ENCODE results near the gene KRTAP13-4. TPM values are rescaled to one million over a fixed set of nuclear protein-coding genes. Genes with fewer than 3 reads are reported as not detected.

KRTAP13-4 gene, protein sequence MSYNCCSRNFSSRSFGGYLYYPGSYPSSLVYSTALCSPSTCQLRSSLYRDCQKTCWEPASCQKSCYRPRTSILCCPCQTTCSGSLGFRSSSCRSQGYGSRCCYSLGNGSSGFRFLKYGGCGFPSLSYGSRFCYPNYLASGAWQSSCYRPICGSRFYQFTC
- not detected for polyA plus RNA-seq (2013)

DNA sequence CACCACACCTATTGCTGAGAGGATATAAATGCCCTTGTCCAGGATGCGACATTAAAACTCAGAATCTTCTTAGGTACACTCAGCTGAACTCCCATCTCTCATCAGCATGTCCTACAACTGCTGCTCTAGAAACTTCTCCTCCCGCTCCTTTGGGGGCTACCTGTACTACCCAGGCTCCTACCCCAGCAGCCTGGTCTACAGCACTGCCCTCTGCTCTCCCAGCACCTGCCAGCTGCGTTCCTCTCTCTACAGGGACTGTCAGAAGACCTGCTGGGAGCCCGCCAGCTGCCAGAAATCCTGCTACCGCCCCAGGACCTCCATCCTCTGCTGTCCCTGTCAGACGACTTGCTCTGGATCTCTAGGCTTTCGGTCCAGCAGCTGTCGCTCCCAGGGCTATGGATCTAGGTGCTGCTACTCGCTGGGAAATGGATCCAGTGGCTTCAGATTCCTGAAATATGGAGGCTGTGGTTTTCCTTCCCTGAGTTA is at the start of gene KRTAP13-4:
TSS of gene KRTAP13-4 (plus strand) at position 51 of the 486 bp plus-strand sequence. CDS start at position 107, 56 bp downstream.
- Histone ChIP-seq H3K4me3 (ENCODE audit: control insufficient read depth in 1 of 7, extremely low read depth in 1 of 7, insufficient read depth in 4 of 7, low read depth in 2 of 7, low read length in 6 of 7) (no peak within 1 kb of the TSS), H3K27me3 (replicated peaks in 2 of 5; ENCODE audit: control insufficient read depth in 4 of 5, insufficient read depth in 5 of 5, low read length in 4 of 5) (peaks cover 0 to 2% (median 0%) of the 10 kb centered on the region in 5 experiments), H3K4me1 (ENCODE audit: control extremely low read depth in 1 of 4, control insufficient read depth in 4 of 4, insufficient read depth in 4 of 4, low read length in 3 of 4) (no peaks in the 10 kb centered on the region), H3K9me3 (ENCODE audit: control extremely low read depth in 1 of 5, control insufficient read depth in 4 of 5, insufficient read depth in 2 of 5, low read depth in 1 of 5, low read length in 4 of 5) (no peaks in the 10 kb centered on the region), H3K27ac (ENCODE audit: insufficient read depth in 1 of 2, low read depth in 1 of 2, low read length in 2 of 2, poor library complexity in 1 of 2, severe bottlenecking in 2 of 2) (no peak within 1 kb of the TSS), H3K36me3 (ENCODE audit: control insufficient read depth in 4 of 4, insufficient read depth in 4 of 4, low read length in 3 of 4) (no peaks in the 10 kb centered on the region)
- POLR2A ChIA-PET: no interaction called here
- WGBS (ENCODE audit: insufficient coverage): 85% methylated on average over 8 of the region's 9 CpGs
- no peak for DNase-seq
- CTCF ChIA-PET: no interaction called here

DNA sequence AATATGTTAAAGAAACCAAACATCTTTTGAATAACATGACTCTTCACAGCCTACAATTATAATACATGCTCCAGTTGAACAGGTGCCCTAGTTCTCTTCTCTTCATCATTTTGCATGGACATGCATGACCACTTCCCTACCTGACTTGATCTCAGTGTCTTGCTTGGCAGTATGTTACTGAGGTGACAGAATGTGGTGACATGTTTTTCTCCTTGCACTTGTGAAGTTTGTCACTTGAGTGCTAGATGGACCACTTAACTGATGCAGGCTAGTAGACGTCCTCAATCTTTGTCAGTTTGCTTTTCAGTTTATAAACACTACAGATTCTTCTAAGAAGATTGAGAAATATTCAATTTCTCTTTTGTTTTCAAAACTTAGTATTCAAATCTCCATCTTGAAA is 47.8 kb upstream of the KRTAP13-4 start:
- Histone ChIP-seq H3K4me3 (ENCODE audit: control insufficient read depth in 1 of 7, extremely low read depth in 1 of 7, insufficient read depth in 4 of 7, low read depth in 2 of 7, low read length in 6 of 7) (no peak overlapping the region), H3K36me3 (ENCODE audit: control insufficient read depth in 4 of 4, insufficient read depth in 4 of 4, low read length in 3 of 4) (no peaks in the 10 kb centered on the region), H3K27ac (ENCODE audit: insufficient read depth in 1 of 2, low read depth in 1 of 2, low read length in 2 of 2, poor library complexity in 1 of 2, severe bottlenecking in 2 of 2) (no peak overlapping the region), H3K9me3 (ENCODE audit: control extremely low read depth in 1 of 5, control insufficient read depth in 4 of 5, insufficient read depth in 2 of 5, low read depth in 1 of 5, low read length in 4 of 5) (no peaks in the 10 kb centered on the region), H3K27me3 (replicated peaks in 2 of 5; ENCODE audit: control insufficient read depth in 4 of 5, insufficient read depth in 5 of 5, low read length in 4 of 5) (no peaks in the 10 kb centered on the region), H3K4me1 (ENCODE audit: control extremely low read depth in 1 of 4, control insufficient read depth in 4 of 4, insufficient read depth in 4 of 4, low read length in 3 of 4) (no peaks in the 10 kb centered on the region)
- WGBS (ENCODE audit: insufficient coverage): no CpG with 5 or more reads among the region's 1 CpG
- DNase-seq: no peak
- CTCF ChIA-PET: no interaction called here
- POLR2A ChIA-PET: no interaction called here

DNA sequence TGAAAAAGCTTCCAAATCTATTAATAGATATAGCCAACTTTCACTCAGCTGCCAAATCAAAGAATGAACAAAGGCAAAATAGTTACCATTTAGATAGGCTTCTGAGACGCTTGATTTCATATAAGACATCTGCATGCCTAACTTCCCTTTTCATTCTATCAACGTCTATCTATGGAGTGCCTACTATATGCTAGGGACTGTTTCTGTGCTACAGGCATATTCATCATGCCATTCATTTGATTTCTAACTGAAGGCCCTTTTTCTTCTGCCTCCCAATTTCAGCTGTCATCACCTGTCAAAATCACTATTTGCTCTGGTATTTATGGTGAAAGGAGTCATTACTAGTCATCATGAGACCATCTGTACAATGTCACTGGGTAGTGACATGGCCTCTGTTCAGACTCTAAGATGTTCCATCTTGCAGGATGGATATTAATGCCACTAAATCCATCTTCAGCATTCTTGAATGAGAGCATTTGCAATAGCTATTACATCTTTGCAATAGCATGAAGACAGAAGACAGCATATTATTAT is 38.5 kb upstream of the KRTAP13-4 start:
- Histone ChIP-seq H3K27ac (ENCODE audit: insufficient read depth in 1 of 2, low read depth in 1 of 2, low read length in 2 of 2, poor library complexity in 1 of 2, severe bottlenecking in 2 of 2) (no peak overlapping the region), H3K4me1 (ENCODE audit: control extremely low read depth in 1 of 4, control insufficient read depth in 4 of 4, insufficient read depth in 4 of 4, low read length in 3 of 4) (no peaks in the 10 kb centered on the region), H3K9me3 (ENCODE audit: control extremely low read depth in 1 of 5, control insufficient read depth in 4 of 5, insufficient read depth in 2 of 5, low read depth in 1 of 5, low read length in 4 of 5) (peaks cover 0 to 2% (median 0%) of the 10 kb centered on the region in 5 experiments), H3K27me3 (replicated peaks in 2 of 5; ENCODE audit: control insufficient read depth in 4 of 5, insufficient read depth in 5 of 5, low read length in 4 of 5) (peaks cover 0 to 2% (median 0%) of the 10 kb centered on the region in 5 experiments), H3K4me3 (ENCODE audit: control insufficient read depth in 1 of 7, extremely low read depth in 1 of 7, insufficient read depth in 4 of 7, low read depth in 2 of 7, low read length in 6 of 7) (no peak overlapping the region), H3K36me3 (ENCODE audit: control insufficient read depth in 4 of 4, insufficient read depth in 4 of 4, low read length in 3 of 4) (no peaks in the 10 kb centered on the region)
- ChIA-PET CTCF (no interaction called here), POLR2A (no interaction called here)
- DNase-seq: no peak
- no CpG with 5 or more reads among the region's 2 CpGs for WGBS (ENCODE audit: insufficient coverage)

DNA sequence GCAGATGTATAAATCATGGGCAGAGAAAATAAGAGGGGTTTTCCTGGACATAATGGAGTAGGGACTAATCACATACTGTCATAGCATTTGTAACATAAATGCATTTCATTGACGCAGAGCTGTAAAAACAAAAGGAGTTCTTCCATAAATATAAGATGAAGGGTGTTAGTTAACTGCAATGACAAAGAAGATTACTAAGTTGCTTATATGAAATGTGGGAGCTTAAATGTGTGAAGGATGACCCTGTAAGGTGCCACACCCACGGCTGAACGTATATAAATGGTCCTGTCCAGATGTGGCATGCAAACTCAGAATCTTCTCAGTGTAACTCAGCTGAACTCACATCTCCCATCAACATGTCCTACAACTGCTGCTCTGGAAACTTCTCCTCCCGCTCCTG is 34.3 kb upstream of the KRTAP13-4 start, which contains the start of gene KRTAP13-1:
TSS of gene KRTAP13-1 (plus strand) at position 301 of the 400 bp plus-strand sequence. CDS start at position 357, 56 bp downstream.
- Histone ChIP-seq H3K4me1 (ENCODE audit: control extremely low read depth in 1 of 4, control insufficient read depth in 4 of 4, insufficient read depth in 4 of 4, low read length in 3 of 4) (no peaks in the 10 kb centered on the region), H3K4me3 (ENCODE audit: control insufficient read depth in 1 of 7, extremely low read depth in 1 of 7, insufficient read depth in 4 of 7, low read depth in 2 of 7, low read length in 6 of 7) (no peak within 1 kb of the TSS), H3K27me3 (replicated peaks in 2 of 5; ENCODE audit: control insufficient read depth in 4 of 5, insufficient read depth in 5 of 5, low read length in 4 of 5) (peaks cover 0 to 2% (median 0%) of the 10 kb centered on the region in 5 experiments), H3K9me3 (ENCODE audit: control extremely low read depth in 1 of 5, control insufficient read depth in 4 of 5, insufficient read depth in 2 of 5, low read depth in 1 of 5, low read length in 4 of 5) (no peaks in the 10 kb centered on the region), H3K27ac (ENCODE audit: insufficient read depth in 1 of 2, low read depth in 1 of 2, low read length in 2 of 2, poor library complexity in 1 of 2, severe bottlenecking in 2 of 2) (no peak within 1 kb of the TSS), H3K36me3 (ENCODE audit: control insufficient read depth in 4 of 4, insufficient read depth in 4 of 4, low read length in 3 of 4) (no peaks in the 10 kb centered on the region)
- ChIA-PET CTCF (no interaction called here), POLR2A (no interaction called here)
- WGBS (ENCODE audit: insufficient coverage): 82% methylated on average over 3 of the region's 4 CpGs
- no peak for DNase-seq

DNA sequence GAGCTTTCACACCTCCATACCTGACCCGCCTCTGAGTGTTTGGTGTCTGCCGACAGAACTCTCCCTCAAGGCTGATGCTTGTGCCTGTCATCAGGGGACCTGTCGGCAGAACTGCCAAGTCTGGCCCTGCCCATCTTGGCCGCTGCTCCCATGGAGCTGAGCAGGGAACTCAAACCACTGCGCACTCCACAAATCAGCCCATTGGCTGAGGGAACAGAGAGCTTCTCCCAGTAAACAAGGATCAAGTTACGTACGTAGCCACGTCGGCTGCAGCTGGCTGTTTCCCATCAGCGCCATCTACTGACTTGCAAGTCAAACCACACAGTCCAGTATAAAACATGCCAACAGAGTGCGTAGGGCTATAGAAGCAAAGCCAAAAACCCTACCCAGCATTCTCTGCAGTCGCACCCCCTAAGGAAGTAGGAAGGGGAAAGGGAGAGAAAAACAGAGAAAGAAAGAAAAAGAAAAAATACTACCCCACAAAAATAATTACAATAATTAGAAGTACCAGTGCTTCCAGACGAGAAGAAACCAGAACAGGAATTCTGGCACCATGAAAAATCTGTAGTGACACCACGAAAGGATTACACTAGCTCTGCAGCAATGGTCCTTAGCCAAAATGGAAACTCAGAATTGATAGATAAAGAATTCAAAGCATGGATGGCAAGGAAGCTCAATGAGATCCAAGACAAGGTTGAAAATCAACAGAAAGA is 21.1 kb upstream of the KRTAP13-4 start:
- Histone ChIP-seq H3K9me3 (ENCODE audit: control extremely low read depth in 1 of 5, control insufficient read depth in 4 of 5, insufficient read depth in 2 of 5, low read depth in 1 of 5, low read length in 4 of 5) (no peaks in the 10 kb centered on the region), H3K4me3 (ENCODE audit: control insufficient read depth in 1 of 7, extremely low read depth in 1 of 7, insufficient read depth in 4 of 7, low read depth in 2 of 7, low read length in 6 of 7) (peak overlapping the region in 2 of 7 experiments; percentile 28 to 29), H3K4me1 (ENCODE audit: control extremely low read depth in 1 of 4, control insufficient read depth in 4 of 4, insufficient read depth in 4 of 4, low read length in 3 of 4) (no peaks in the 10 kb centered on the region), H3K36me3 (ENCODE audit: control insufficient read depth in 4 of 4, insufficient read depth in 4 of 4, low read length in 3 of 4) (no peaks in the 10 kb centered on the region), H3K27ac (ENCODE audit: insufficient read depth in 1 of 2, low read depth in 1 of 2, low read length in 2 of 2, poor library complexity in 1 of 2, severe bottlenecking in 2 of 2) (no peak overlapping the region), H3K27me3 (replicated peaks in 2 of 5; ENCODE audit: control insufficient read depth in 4 of 5, insufficient read depth in 5 of 5, low read length in 4 of 5) (peaks cover 0 to 3% (median 0%) of the 10 kb centered on the region in 5 experiments)
- 47% methylated on average over 12 of the region's 14 CpGs for WGBS (ENCODE audit: insufficient coverage)
- CTCF ChIA-PET: no interaction called here
- peak; percentile 20 to 50 (median 35) for DNase-seq
- POLR2A ChIA-PET: no interaction called here

DNA sequence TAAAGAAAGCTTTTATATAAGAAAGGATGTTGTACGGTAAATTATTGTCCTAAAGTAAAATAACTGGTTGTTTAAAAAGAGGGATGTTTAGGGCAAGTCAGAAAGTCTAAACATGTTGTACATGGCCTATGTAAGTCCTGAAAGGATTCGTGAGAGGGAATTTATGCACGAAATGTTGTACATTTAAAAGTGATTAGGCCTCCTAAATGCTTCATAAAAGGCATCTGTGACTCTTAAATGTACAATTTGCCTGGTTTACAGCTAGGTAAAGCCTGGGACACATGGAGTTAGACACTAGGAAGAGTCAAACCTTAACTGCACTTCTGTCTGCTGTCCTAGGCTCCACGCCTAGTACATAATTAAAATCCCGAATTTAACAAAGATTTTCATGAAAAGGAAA is 14.0 kb upstream of the KRTAP13-4 start:
- ChIA-PET POLR2A (no interaction called here), CTCF (no interaction called here)
- Histone ChIP-seq H3K27ac (ENCODE audit: insufficient read depth in 1 of 2, low read depth in 1 of 2, low read length in 2 of 2, poor library complexity in 1 of 2, severe bottlenecking in 2 of 2) (no peak overlapping the region), H3K9me3 (ENCODE audit: control extremely low read depth in 1 of 5, control insufficient read depth in 4 of 5, insufficient read depth in 2 of 5, low read depth in 1 of 5, low read length in 4 of 5) (no peaks in the 10 kb centered on the region), H3K27me3 (replicated peaks in 2 of 5; ENCODE audit: control insufficient read depth in 4 of 5, insufficient read depth in 5 of 5, low read length in 4 of 5) (no peaks in the 10 kb centered on the region), H3K36me3 (ENCODE audit: control insufficient read depth in 4 of 4, insufficient read depth in 4 of 4, low read length in 3 of 4) (no peaks in the 10 kb centered on the region), H3K4me1 (ENCODE audit: control extremely low read depth in 1 of 4, control insufficient read depth in 4 of 4, insufficient read depth in 4 of 4, low read length in 3 of 4) (no peaks in the 10 kb centered on the region), H3K4me3 (ENCODE audit: control insufficient read depth in 1 of 7, extremely low read depth in 1 of 7, insufficient read depth in 4 of 7, low read depth in 2 of 7, low read length in 6 of 7) (no peak overlapping the region)
- DNase-seq: no peak
- 94% methylated on average over 5 of the region's 5 CpGs for WGBS (ENCODE audit: insufficient coverage)

DNA sequence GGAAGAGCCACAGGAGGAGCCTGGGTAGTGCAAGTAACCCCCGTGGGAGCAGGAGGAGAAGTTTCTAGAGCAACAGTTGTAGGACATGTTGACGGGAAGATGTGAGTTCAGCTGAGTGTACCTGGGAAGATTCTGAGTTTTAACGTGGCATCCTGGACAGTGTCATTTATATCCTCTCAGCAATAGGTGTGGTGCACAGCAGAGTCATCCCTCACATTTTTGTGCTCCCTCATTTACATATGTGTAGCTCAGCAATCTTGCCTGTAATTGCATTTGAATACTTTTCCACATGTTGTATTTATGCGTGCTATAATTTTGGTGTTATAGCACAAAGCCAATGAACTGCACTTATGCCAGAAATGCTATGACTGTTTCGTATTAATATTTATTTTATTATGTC is 4.2 kb upstream of the KRTAP13-4 start, which contains the start of gene KRTAP13-3:
TSS of gene KRTAP13-3 (minus strand) at position 101 of the 400 bp plus-strand sequence. CDS start at position 87, 14 bp downstream.
- ChIA-PET CTCF (no interaction called here), POLR2A (no interaction called here)
- H3K4me3 ChIP-seq (ENCODE audit: control insufficient read depth in 1 of 7, extremely low read depth in 1 of 7, insufficient read depth in 4 of 7, low read depth in 2 of 7, low read length in 6 of 7): no peak within 1 kb of the TSS
- DNase-seq: no peak
- no peaks in the 10 kb centered on the region for H3K4me1 ChIP-seq (ENCODE audit: control extremely low read depth in 1 of 4, control insufficient read depth in 4 of 4, insufficient read depth in 4 of 4, low read length in 3 of 4)
- 92% methylated on average over 3 of the region's 5 CpGs for WGBS (ENCODE audit: insufficient coverage)
- no peak within 1 kb of the TSS for H3K27ac ChIP-seq (ENCODE audit: insufficient read depth in 1 of 2, low read depth in 1 of 2, low read length in 2 of 2, poor library complexity in 1 of 2, severe bottlenecking in 2 of 2)
- no peaks in the 10 kb centered on the region for H3K27me3 ChIP-seq (replicated peaks in 2 of 5; ENCODE audit: control insufficient read depth in 4 of 5, insufficient read depth in 5 of 5, low read length in 4 of 5)
- no peaks in the 10 kb centered on the region for H3K36me3 ChIP-seq (ENCODE audit: control insufficient read depth in 4 of 4, insufficient read depth in 4 of 4, low read length in 3 of 4)
- H3K9me3 ChIP-seq (ENCODE audit: control extremely low read depth in 1 of 5, control insufficient read depth in 4 of 5, insufficient read depth in 2 of 5, low read depth in 1 of 5, low read length in 4 of 5): no peaks in the 10 kb centered on the region
